PC-9 (cell line): ENCODE results near the gene MYOM3. TPM values are rescaled to one million over a fixed set of nuclear protein-coding genes. Genes with fewer than 3 reads are reported as not detected.
A peak's percentile ranks its signal among the peaks of the same experiment; 100 is the strongest.

Experiments used
- BruUV-seq: library from RNA; stranded (reverse); fragments of 400-500 nt; replicated peaks from 2 replicates; lab custom pipeline; 2021; lab: Mats Ljungman, UMichigan
- CTCF ChIA-PET: fragments of 300-600 bp; sonication (Branson Sonifier 250); formaldehyde crosslinking; loops from one replicate; lab custom pipeline; 2022; ENCODE audit warnings: antibody characterized with exemption; lab: Charles Lee
- POLR2A ChIA-PET: fragments of 300-600 bp; sonication (Branson Sonifier 250); formaldehyde crosslinking; loops from one replicate; lab custom pipeline; 2022; ENCODE audit warnings: antibody characterized with exemption; ENCODE audit not compliant: unreplicated experiment; lab: Charles Lee
- DNase-seq, 2 experiments: peaks; one replicate each; pipeline versions ENCODE4 v3.0.0 to v3.0.0-alpha.2; 2015 to 2022; ENCODE audit warnings: mixed read lengths in 1 of 2
- H2AFZ ChIP-seq: fragments of 200-600 bp; sonication (generic); 2 replicates; pipeline ENCODE4 v1.8.1; 2017; ENCODE audit warnings: antibody characterized with exemption
- H3F3A ChIP-seq: fragments of 200-600 bp; sonication (generic); 2 replicates; pipeline ENCODE4 v1.8.1; 2017; ENCODE audit warnings: antibody characterized with exemption, mild to moderate bottlenecking, low read depth; ENCODE audit not compliant: insufficient read depth
- H3K27ac ChIP-seq: fragments of 200-600 bp; sonication (generic); 2 replicates; pipeline ENCODE4 v1.6.1; 2016; ENCODE audit warnings: mixed run types
- H3K27me3 ChIP-seq: fragments of 200-600 bp; sonication (generic); 2 replicates; pipeline ENCODE4 v1.6.1; 2016; ENCODE audit warnings: low read depth, mixed run types; ENCODE audit not compliant: insufficient read depth
- H3K36me3 ChIP-seq: fragments of 200-600 bp; sonication (generic); 2 replicates; pipeline ENCODE4 v1.6.1; 2016; ENCODE audit warnings: low read depth, mixed run types
- H3K4me1 ChIP-seq: fragments of 200-600 bp; sonication (generic); replicated peaks from 2 replicates; pipeline ENCODE4 v1.6.1; 2016; ENCODE audit warnings: mixed run types; ENCODE audit not compliant: insufficient read depth
- H3K4me2 ChIP-seq: fragments of 200-600 bp; sonication (generic); 2 replicates; pipeline ENCODE4 v1.6.1; 2017; ENCODE audit warnings: mixed run types
- H3K4me3 ChIP-seq: fragments of 200-600 bp; sonication (generic); 2 replicates; pipeline ENCODE4 v1.6.1; 2016; ENCODE audit warnings: mixed run types
- H3K79me2 ChIP-seq: fragments of 200-600 bp; sonication (generic); 2 replicates; pipeline ENCODE4 v1.6.1; 2017; ENCODE audit warnings: low read depth, mixed run types
- H3K9me2 ChIP-seq: fragments of 200-600 bp; sonication (generic); 2 replicates; pipeline ENCODE4 v1.8.1; 2017; ENCODE audit warnings: mild to moderate bottlenecking; ENCODE audit not compliant: insufficient read depth
- H3K9me3 ChIP-seq: fragments of 200-600 bp; sonication (generic); 2 replicates; pipeline ENCODE4 v1.8.1; 2016; ENCODE audit warnings: low read depth; ENCODE audit not compliant: insufficient read depth
- H4K20me1 ChIP-seq: fragments of 200-600 bp; sonication (generic); 2 replicates; pipeline ENCODE4 v1.8.1; 2017; ENCODE audit not compliant: insufficient read depth
- EZH2 ChIP-seq: fragments of 200-600 bp; sonication (generic); IDR thresholded peaks from 2 replicates; pipeline ENCODE4 v1.8.0; 2017; ENCODE audit warnings: antibody characterized with exemption, low read depth
- intact Hi-C: fragments of 100-400 bp; cut with micrococcal nuclease; formaldehyde crosslinking; loops from one replicate; pipeline ENCODE4 v1.10.0; 2022; ENCODE audit not compliant: unreplicated experiment
- total RNA-seq: library from RNA; stranded (reverse); gene quantifications from 2 replicates; pipeline ENCODE4 v1.2.3, GENCODE V29; 2021
- TF ChIP-seq, protein P1 (sequence below): fragments of 200-600 bp; sonication (generic); conservative IDR thresholded peaks from 2 replicates; pipeline ENCODE4 v1.6.1; 2017; ENCODE audit warnings: mixed run types, antibody characterized with exemption, mild to moderate bottlenecking, moderate library complexity

Gene MYOM3
- total RNA-seq, 1 experiment from 2014 or later = 11.9 TPM

DNA sequence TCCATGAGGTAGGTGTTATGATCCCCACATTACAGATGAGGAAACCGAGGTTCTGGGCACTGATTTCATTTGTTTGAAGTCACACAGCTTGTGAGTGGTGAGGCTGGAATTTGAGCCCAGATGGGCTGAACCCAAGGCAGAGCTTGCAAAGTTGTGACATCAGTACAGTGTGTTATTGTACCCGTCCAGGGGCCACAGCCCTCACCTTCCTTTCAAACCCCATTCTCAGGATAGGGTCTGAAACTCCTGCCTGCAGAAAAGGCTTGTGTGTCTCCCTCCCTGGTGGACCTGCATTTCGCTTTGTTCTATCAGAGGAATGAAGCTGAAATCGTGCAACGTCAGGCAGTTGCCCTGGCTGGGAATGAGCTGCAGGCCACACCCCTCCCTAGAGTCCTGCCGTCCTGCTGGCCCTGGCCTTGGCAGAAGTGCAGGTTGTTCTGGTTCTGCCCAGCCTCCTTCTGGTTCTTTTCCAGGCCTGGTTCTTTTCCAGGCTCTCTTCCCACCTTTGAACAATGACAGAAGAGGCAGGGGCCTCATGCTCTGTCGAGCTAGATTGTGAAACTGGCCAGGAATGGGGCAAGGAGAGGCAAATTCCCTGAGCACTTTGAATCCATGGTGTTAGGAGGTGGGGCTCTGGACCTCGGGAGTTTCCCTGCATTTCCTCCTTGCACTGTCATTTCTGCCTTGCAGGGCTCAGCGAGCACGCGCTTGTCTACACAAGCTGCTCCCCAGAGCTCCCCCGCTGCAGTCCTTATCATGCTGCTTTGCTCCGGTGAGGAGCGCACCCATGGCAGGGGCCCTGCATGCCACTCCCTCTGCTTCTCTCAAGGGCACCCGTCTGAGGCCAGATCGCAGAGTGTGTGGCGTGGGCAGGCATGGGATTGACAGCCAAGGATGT lies 8.2 kb upstream of the MYOM3 start:
- intact Hi-C loops = no loop called here
- CTCF ChIA-PET = interaction anchor here (1.0 kb wide), 1 partner anchor 30 kb away, joined by 8 read pairs; no protein-coding TSS in a partner anchor

DNA sequence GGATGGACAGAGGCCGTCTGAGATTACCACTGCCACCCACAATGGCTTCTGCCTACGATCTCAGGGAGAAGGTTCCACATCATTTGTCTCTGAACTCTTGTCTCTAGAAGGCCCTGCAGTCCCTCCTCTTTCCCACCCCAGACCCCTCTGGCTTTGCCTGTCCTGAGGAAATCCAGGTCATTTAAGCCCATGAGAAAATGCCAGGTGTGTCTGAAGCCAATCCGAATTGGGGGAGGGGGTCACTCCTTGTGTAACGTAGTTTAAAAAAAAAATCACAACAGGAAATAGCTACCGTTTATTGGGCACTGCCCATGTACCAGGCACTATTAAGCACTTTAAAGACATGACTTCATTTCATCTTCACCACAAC lies 7.5 kb upstream of the MYOM3 start:
- no peaks in the 10 kb centered on the region for H4K20me1 ChIP-seq
- no peak overlapping the region for H3K4me2 ChIP-seq
- CTCF ChIA-PET = interaction anchor here (1.0 kb wide), 1 partner anchor 31 kb away, joined by 8 read pairs; no protein-coding TSS in a partner anchor
- no peaks in the 10 kb centered on the region for H3K36me3 ChIP-seq
- H3F3A ChIP-seq = no peaks in the 10 kb centered on the region
- intact Hi-C loops = no loop called here
- H3K9me3 ChIP-seq = no peaks in the 10 kb centered on the region
- no peaks in the 10 kb centered on the region for H3K79me2 ChIP-seq
- H3K4me3 ChIP-seq = no peak overlapping the region
- DNase-seq = no peak
- BruUV-seq = no TSS peak
- H3K4me1 ChIP-seq = peaks cover 20% of the 10 kb centered on the region
- POLR2A ChIA-PET = interaction anchor here (0.6 kb wide), 1 partner anchor 170 kb away, joined by 3 read pairs; no protein-coding TSS in a partner anchor
- H3K27me3 ChIP-seq = no peaks in the 10 kb centered on the region
- no peaks in the 10 kb centered on the region for H3K9me2 ChIP-seq
- H3K27ac ChIP-seq = no peak overlapping the region
- TF ChIP-seq, protein P1, sequence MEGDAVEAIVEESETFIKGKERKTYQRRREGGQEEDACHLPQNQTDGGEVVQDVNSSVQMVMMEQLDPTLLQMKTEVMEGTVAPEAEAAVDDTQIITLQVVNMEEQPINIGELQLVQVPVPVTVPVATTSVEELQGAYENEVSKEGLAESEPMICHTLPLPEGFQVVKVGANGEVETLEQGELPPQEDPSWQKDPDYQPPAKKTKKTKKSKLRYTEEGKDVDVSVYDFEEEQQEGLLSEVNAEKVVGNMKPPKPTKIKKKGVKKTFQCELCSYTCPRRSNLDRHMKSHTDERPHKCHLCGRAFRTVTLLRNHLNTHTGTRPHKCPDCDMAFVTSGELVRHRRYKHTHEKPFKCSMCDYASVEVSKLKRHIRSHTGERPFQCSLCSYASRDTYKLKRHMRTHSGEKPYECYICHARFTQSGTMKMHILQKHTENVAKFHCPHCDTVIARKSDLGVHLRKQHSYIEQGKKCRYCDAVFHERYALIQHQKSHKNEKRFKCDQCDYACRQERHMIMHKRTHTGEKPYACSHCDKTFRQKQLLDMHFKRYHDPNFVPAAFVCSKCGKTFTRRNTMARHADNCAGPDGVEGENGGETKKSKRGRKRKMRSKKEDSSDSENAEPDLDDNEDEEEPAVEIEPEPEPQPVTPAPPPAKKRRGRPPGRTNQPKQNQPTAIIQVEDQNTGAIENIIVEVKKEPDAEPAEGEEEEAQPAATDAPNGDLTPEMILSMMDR = no peak
- no peak for TF ChIP-seq EZH2
- no peak overlapping the region for H2AFZ ChIP-seq

More for the DNA sequence above, 8.2 kb upstream of the MYOM3 start:
- POLR2A ChIA-PET = interaction anchor here (0.6 kb wide), 2 partner anchors 23 to 494 kb away, joined by 3 read pairs; no protein-coding TSS in a partner anchor
- H4K20me1 ChIP-seq = no peaks in the 10 kb centered on the region
- no peaks in the 10 kb centered on the region for H3K79me2 ChIP-seq
- no peaks in the 10 kb centered on the region for H3K27me3 ChIP-seq
- peaks cover 20% of the 10 kb centered on the region for H3K4me1 ChIP-seq
- no peak overlapping the region for H3K4me2 ChIP-seq
- TF ChIP-seq EZH2 = no peak
- TF ChIP-seq, protein P1 = no peak
- H3K27ac ChIP-seq = no peak overlapping the region
- no peak overlapping the region for H3K4me3 ChIP-seq
- no peaks in the 10 kb centered on the region for H3F3A ChIP-seq
- BruUV-seq = no TSS peak
- H3K9me3 ChIP-seq = no peaks in the 10 kb centered on the region
- H3K36me3 ChIP-seq = no peaks in the 10 kb centered on the region
- peak in 1 of 2 experiments; percentile 66 for DNase-seq
- H3K9me2 ChIP-seq = no peaks in the 10 kb centered on the region
- no peak overlapping the region for H2AFZ ChIP-seq

DNA sequence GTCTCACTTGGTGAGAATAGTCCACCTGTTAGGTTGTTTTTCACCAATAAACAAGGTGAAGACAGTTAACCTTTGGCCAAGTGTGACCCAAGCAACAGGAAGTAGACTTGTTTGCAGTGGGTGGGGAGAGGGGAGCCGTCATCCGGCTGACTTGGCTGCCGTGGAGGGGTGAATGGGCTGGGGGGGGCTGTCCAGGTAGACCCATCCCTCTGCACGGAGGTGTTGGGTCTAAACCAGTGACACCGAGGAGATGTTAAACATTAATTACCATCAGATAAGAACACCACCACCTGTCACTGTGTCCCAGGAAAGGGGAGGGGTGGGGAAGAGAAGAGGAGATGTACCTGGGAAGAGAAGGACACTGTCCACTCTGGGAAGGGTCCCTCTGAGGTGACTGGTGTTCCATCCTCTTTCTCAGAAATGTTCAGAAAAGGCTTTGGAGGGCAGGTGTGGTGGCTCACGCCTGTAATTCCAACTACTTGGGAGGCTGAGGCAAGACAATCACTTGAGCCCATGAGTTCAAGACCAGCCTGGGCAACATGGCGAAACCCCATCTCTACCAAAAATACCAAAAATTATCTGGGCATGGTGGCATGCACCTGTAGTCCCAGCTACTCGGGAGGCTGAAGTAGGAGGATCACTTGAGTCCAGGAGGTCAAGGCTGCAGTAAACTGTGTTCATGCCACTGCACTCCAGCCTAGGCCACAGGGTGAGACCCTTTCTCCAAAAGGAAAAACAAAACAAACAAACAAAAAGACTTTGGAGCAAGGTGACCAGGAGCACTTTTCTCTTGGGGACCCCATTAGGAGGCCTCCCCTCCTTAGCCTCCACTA lies 6.7 kb upstream of the MYOM3 start:
- Histone ChIP-seq H3K9me3 (no peaks in the 10 kb centered on the region), H3K79me2 (no peaks in the 10 kb centered on the region), H3K27me3 (no peaks in the 10 kb centered on the region), H3K4me2 (peak overlapping the region; percentile 53), H3K4me3 (no peak overlapping the region), H2AFZ (no peak overlapping the region), H3K27ac (no peak overlapping the region; the same call in 1 of the 2 replicates), H3K9me2 (no peaks in the 10 kb centered on the region), H3K36me3 (no peaks in the 10 kb centered on the region), H4K20me1 (no peaks in the 10 kb centered on the region), H3F3A (no peaks in the 10 kb centered on the region), H3K4me1 (peaks cover 20% of the 10 kb centered on the region)
- intact Hi-C loops = no loop called here
- no peak for DNase-seq
- no TSS peak for BruUV-seq
- POLR2A ChIA-PET = interaction anchor here (1.4 kb wide), 1 partner anchor 32 kb away, joined by 9 read pairs; no protein-coding TSS in a partner anchor
- TF ChIP-seq, protein P1 = no peak
- TF ChIP-seq EZH2 = no peak
- CTCF ChIA-PET = interaction anchor here (1.2 kb wide), 1 partner anchor 32 kb away, joined by 5 read pairs; no protein-coding TSS in a partner anchor
